BLaER1 treated with 17β-estradiol and CSF1 and Interleukin-3, amounts not matched to agents 10 nM and 100 nM (cell line): Measurements from ENCODE around the gene SLAMF1.

ENCODE experiments used
- H3K27ac ChIP-seq, 11 experiments: shearing (Covaris generic); formaldehyde crosslinking; 2 replicates each; pipeline ENCODE4 v1.8.1; 2022
- H3K27me3 ChIP-seq, 11 experiments: shearing (Covaris generic); formaldehyde crosslinking; 2 replicates each; pipeline ENCODE4 v1.8.1; 2022
- H3K36me3 ChIP-seq, 11 experiments: shearing (Covaris generic); formaldehyde crosslinking; 2 replicates each; pipeline ENCODE4 v1.8.1; 2022
- H3K4me1 ChIP-seq, 10 experiments: shearing (Covaris generic); formaldehyde crosslinking; 2 replicates each; pipeline ENCODE4 v1.8.1; 2022
- H3K4me2 ChIP-seq, 11 experiments: shearing (Covaris generic); formaldehyde crosslinking; 2 replicates each; pipeline ENCODE4 v1.8.1; 2022
- H3K4me3 ChIP-seq, 10 experiments: shearing (Covaris generic); formaldehyde crosslinking; 2 replicates each; pipeline ENCODE4 v1.8.1; 2022
- H3K9ac ChIP-seq, 11 experiments: shearing (Covaris generic); formaldehyde crosslinking; 2 replicates each; pipeline ENCODE4 v1.8.1; 2022
- H3K9me3 ChIP-seq, 11 experiments: shearing (Covaris generic); formaldehyde crosslinking; replicated peaks in 1 of 11; 2 replicates each; pipeline ENCODE4 v1.8.1; 2022
- H4K20me1 ChIP-seq, 11 experiments: shearing (Covaris generic); formaldehyde crosslinking; 2 replicates each; pipeline ENCODE4 v1.8.1; 2022
- Cebpa-rat ChIP-seq, 11 experiments: shearing (Covaris generic); IDR thresholded peaks; 2 replicates each; pipeline ENCODE4 v1.8.1; 2022

The SLAMF1 gene

DNA sequence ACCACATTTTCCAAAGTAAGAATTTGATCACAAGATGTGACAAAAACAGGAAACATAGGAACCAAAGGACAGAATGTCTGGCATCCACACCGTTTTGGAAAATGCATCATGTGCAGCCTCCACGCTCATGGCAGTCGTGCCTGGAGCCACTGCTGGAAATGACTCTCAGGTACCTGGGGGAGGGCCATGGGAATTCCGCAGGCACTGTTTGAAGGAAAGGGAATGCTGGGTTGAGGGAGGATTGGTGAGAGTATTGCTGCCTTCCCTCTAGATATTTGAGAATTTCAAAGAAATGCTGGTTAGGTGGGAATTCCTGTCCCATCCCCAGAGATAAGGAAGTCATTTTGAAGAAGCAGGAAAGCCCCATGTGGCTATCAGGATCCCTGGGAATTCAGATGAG, 10.8 kb downstream of the SLAMF1 start:
- Histone ChIP-seq H3K27me3 (no peaks in the 10 kb centered on the region), H3K36me3 (peaks cover 7 to 95% (median 36%) of the 10 kb centered on the region in 11 experiments; a peak in 21 of 22 replicates), H3K9me3 (no peaks in the 10 kb centered on the region), H4K20me1 (no peaks in the 10 kb centered on the region), H3K4me2 (peak overlapping the region in 9 of 11 experiments; percentile 13 to 97 (median 82); a peak in 16 of 22 replicates), H3K4me3 (no peak overlapping the region), H3K4me1 (peaks cover 83 to 100% (median 98%) of the 10 kb centered on the region in 10 experiments), H3K27ac (peak overlapping the region in 3 of 11 experiments; percentile 13 to 24 (median 18); a peak in 5 of 22 replicates), H3K9ac (no peak overlapping the region)
- no peak for TF ChIP-seq Cebpa-rat (IDR thresholded peaks at IDR 0.05)

DNA sequence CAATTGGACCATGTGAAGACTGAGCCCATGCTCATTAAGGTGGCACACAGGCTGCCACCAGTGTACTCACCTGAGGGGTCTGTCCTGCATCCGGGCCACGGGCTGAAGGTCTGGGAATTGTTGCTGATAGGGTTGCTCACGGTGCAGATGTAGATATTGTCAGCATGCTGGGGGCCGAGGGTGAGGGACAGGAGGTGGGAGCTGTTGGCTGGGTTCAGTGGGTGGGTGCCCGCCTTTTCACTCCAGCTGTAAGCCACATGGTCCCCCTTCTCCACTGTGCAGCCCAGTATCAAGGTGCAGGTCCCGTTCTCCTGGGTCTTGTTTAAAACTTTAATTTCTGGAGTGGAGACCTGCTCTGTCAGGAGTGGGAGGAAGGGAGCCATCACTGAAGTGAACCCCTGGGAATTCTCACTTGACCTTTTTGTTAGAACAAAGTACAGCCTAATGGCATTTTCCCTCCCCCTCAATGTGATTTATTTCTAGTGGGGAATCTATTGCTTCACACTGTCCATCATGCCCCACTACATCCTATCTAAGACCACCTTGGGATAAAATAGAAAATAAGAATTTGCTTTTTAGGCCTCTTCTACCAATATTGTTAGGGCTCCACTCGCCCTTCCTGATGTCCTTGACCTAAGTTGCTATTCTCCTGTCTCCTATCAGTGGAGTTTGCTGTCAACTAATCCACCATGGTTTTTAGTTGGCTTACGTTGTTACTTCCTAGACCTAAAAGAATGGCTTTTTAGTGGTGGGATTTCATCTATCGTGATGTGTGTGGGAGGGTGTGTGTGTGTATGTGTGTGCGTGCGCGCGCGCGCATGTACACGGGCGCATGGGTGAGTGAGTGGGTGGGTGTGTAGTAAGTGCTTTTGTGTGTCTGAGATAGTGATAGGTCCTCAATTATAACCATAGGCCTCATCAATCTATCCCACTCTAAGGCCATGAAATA, 12.0 kb downstream of the SLAMF1 start:
- H3K9me3 ChIP-seq: no peaks in the 10 kb centered on the region
- no peaks in the 10 kb centered on the region for H3K27me3 ChIP-seq
- H3K4me1 ChIP-seq: peaks cover 83 to 100% (median 98%) of the 10 kb centered on the region in 10 experiments
- H3K36me3 ChIP-seq: peaks cover 7 to 88% (median 36%) of the 10 kb centered on the region in 11 experiments; a peak in 21 of 22 replicates
- H3K9ac ChIP-seq: no peak overlapping the region
- no peaks in the 10 kb centered on the region for H4K20me1 ChIP-seq
- peak overlapping the region in 9 of 11 experiments; percentile 2 to 94 (median 86); a peak in 17 of 22 replicates for H3K4me2 ChIP-seq
- H3K4me3 ChIP-seq: no peak overlapping the region
- peak overlapping the region in 1 of 11 experiments; percentile 16; a peak in 1 of 22 replicates for H3K27ac ChIP-seq
- TF ChIP-seq Cebpa-rat (IDR thresholded peaks at IDR 0.05): no peak

DNA sequence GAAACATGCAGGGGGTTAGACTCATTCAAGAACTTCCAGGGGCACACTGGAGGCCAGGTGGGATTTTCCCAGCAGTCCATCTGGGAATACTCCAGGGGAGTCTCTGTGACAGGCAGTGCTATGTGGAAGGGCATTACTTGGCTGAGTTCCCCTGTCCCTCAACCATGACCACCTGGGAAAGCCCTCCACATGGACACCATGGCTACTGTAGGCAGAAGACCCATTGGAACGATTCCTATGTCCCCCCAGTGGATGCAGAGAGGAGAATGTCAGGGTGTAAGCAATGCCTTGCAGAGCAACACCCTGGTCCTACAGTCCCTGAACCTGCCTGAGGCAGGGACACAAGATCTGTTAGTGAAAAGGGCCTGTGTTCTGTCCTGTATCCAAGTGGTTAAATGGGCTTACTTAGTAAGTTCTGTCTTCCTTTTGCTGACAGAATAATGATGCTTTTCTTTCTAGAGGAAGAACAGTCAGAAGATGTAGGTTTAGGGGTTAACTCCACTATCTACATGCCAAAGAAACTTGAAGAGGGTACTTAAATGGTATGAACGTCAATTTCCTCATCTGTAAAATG, 13.4 kb downstream of the SLAMF1 start:
- peak overlapping the region; percentile 66 to 95 (median 86) for H3K4me2 ChIP-seq
- H4K20me1 ChIP-seq: no peaks in the 10 kb centered on the region
- peaks cover 7 to 80% (median 36%) of the 10 kb centered on the region in 11 experiments; a peak in 21 of 22 replicates for H3K36me3 ChIP-seq
- no peak for TF ChIP-seq Cebpa-rat (IDR thresholded peaks at IDR 0.05)
- H3K27ac ChIP-seq: peak overlapping the region in 9 of 11 experiments; percentile 62 to 82 (median 77); a peak in 15 of 22 replicates
- H3K4me3 ChIP-seq: peak overlapping the region in 1 of 10 experiments; percentile 15; a peak in 1 of 20 replicates
- H3K9ac ChIP-seq: peak overlapping the region in 2 of 11 experiments; percentile 10 to 24; a peak in 1 of 22 replicates
- H3K27me3 ChIP-seq: no peaks in the 10 kb centered on the region
- H3K9me3 ChIP-seq: no peaks in the 10 kb centered on the region
- peaks cover 83 to 100% (median 98%) of the 10 kb centered on the region in 10 experiments for H3K4me1 ChIP-seq

DNA sequence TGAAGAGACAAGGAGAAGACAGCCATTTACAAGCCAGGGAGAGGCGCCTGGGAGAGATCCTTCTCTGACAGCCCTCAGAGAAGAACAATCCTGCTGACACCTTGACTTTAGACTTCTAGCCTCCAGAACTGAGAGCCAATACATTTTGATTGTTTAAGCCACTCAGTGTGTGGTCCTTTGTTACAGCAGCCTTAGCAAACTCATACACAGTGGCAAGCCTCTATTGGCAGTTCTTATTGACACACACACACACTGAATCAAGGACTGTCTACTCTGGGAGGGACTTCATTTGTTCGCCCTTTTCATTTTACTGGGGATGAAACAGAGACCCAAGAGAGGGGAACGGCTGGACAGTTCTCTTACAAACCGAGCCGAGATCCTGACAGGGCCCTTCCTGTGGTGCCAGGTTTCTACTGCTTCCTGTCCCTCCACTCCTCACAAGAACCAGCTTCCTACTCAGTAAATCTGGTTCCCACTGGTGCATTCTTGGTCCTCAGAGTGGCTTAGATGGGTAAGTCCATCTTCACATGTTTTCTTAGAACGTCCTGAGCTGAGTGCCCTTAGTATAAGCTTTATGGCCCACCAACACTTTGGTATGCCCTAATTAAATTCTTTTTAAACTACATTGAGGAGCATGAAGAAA, 14.7 kb downstream of the SLAMF1 start:
- Histone ChIP-seq H3K4me1 (peaks cover 83 to 100% (median 98%) of the 10 kb centered on the region in 10 experiments), H3K9ac (peak overlapping the region in 10 of 11 experiments; percentile 2 to 61 (median 26); a peak in 12 of 22 replicates), H3K4me3 (0 out of 20 replicates have a peak overlapping the region, but pooled peaks of 1 of the 10 experiments have one; percentile 27), H3K36me3 (peaks cover 7 to 80% (median 33%) of the 10 kb centered on the region in 11 experiments; a peak in 21 of 22 replicates), H3K9me3 (no peaks in the 10 kb centered on the region), H3K4me2 (peak overlapping the region; percentile 66 to 95 (median 86)), H3K27me3 (no peaks in the 10 kb centered on the region), H4K20me1 (no peaks in the 10 kb centered on the region), H3K27ac (peak overlapping the region; percentile 41 to 82 (median 74); a peak in 21 of 22 replicates)
- no peak for TF ChIP-seq Cebpa-rat (IDR thresholded peaks at IDR 0.05)

DNA sequence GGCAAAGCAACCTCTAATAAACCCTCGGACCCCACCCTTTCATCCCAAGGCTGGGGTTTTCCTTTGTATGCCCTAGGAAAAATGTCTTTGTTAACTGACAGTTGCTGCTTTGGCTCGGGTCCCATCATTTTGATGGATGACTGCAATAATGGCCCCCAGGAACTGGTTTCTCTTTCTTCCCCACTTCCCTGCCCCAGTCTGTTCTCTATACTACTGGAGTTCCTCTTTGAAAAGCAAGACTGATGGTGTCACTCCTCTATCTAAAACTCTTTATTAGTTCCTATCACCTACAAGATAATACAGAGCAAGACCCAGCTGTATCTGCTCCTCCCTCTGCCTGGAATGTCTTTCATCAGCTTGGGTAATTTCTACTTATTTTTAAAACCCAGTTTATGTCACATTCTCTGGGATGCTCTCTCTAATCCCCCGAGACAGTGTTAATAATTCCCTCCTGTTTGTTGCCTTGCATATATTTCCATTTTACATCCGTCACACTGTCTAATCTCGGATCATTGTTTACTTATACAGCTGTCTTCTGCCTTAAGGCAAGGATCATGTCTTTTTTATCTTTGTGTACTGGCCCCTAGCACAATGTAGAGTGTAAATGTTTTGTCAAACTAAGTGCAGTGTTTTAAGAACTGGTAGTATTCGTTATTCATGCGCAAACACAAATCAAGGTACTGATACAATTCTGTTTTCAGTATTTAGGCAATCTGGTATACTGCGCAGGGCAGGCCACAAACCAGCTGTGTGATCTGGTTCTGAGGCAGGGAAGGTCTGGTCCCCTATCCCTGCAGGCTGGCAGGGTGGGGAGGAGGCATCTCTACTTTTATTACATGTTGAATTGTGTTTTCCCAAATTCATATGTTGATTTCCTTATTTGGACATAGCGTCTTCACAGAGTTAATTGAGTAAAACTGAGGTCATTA, 16.1 kb downstream of the SLAMF1 start:
- no peaks in the 10 kb centered on the region for H3K9me3 ChIP-seq
- TF ChIP-seq Cebpa-rat (IDR thresholded peaks at IDR 0.05): no peak
- H3K4me3 ChIP-seq: peak overlapping the region; percentile 1 to 44 (median 33); a peak in 9 of 20 replicates
- H3K27ac ChIP-seq: peak overlapping the region; percentile 62 to 82 (median 77)
- no peaks in the 10 kb centered on the region for H3K27me3 ChIP-seq
- peak overlapping the region; percentile 66 to 95 (median 86) for H3K4me2 ChIP-seq
- H3K9ac ChIP-seq: peak overlapping the region; percentile 28 to 75 (median 53); a peak in 20 of 22 replicates
- peaks cover 83 to 100% (median 98%) of the 10 kb centered on the region in 10 experiments for H3K4me1 ChIP-seq
- H3K36me3 ChIP-seq: peaks cover 0 to 73% (median 20%) of the 10 kb centered on the region in 11 experiments; a peak in 14 of 22 replicates
- no peaks in the 10 kb centered on the region for H4K20me1 ChIP-seq

DNA sequence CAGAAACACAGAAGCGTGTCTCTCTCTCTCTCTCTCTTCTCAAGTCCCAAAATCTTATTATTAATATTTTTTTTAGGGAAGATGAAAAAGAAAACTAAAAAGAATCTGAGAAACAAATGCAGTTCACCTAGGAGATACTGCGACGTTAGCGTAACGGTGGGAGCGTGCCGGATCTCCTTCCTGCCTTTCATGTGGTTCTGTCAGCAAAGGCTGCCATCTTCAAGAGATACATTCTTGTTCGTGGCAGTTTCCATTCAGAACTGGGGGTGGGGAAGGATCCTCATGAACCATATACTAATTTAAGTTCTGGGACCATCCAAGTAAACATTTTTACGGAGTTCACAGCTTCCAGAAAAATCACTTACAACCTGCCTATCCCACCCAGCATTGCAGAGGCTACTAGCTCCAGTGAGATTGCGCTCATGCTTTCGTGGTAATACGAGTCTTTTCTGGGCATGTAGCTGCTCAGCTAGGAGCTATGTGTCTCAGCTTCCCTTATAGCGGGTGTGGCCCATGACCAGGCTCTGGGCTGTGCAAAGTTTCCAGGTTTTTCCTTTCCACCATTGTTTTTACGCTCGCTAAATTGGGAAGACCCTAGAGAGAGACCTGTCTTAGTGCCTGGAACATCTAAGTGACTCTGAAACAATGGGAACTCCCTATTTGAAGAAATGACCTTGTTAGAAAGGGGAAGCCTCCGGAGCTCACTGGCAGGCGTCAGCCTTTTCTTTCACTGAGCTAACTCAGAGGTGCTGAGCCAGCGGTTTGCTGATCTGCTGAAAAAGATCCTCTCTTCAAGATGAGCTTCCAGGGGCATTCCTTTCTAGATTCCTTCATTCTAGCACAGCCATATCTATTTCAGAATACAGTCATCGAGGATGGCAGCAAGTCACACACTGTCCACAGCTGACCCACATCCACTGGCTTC, 17.3 kb downstream of the SLAMF1 start:
- Histone ChIP-seq H4K20me1 (no peaks in the 10 kb centered on the region), H3K4me3 (peak overlapping the region; percentile 16 to 44 (median 35); a peak in 17 of 20 replicates), H3K36me3 (peaks cover 0 to 61% (median 8%) of the 10 kb centered on the region in 11 experiments; a peak in 14 of 22 replicates), H3K4me1 (peaks cover 90 to 100% (median 100%) of the 10 kb centered on the region in 10 experiments), H3K9me3 (no peaks in the 10 kb centered on the region), H3K9ac (peak overlapping the region; percentile 34 to 75 (median 53); a peak in 20 of 22 replicates), H3K4me2 (peak overlapping the region; percentile 66 to 95 (median 86)), H3K27me3 (no peaks in the 10 kb centered on the region), H3K27ac (peak overlapping the region; percentile 62 to 82 (median 77))
- TF ChIP-seq Cebpa-rat (IDR thresholded peaks at IDR 0.05): no peak
